Retinal pigment epithelial cell (primary cell): Measurements from ENCODE around the gene EFHD2.

Experiments used
- DNase-seq: peaks from one replicate; pipeline ENCODE4 v3.0.0-alpha.2; 2010; ENCODE audit warnings: low read depth
- H3K4me3 ChIP-seq: 2 replicates; pipeline ENCODE4 v1.5.1; 2011; ENCODE audit warnings: mild to moderate bottlenecking, low read length, control low read depth, moderate library complexity
- CTCF ChIP-seq: conservative IDR thresholded peaks from 2 replicates; pipeline ENCODE4 v1.5.1; 2011; ENCODE audit warnings: low read depth, low read length, control low read depth, inconsistent platforms

The EFHD2 gene, protein sequence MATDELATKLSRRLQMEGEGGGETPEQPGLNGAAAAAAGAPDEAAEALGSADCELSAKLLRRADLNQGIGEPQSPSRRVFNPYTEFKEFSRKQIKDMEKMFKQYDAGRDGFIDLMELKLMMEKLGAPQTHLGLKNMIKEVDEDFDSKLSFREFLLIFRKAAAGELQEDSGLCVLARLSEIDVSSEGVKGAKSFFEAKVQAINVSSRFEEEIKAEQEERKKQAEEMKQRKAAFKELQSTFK

DNA sequence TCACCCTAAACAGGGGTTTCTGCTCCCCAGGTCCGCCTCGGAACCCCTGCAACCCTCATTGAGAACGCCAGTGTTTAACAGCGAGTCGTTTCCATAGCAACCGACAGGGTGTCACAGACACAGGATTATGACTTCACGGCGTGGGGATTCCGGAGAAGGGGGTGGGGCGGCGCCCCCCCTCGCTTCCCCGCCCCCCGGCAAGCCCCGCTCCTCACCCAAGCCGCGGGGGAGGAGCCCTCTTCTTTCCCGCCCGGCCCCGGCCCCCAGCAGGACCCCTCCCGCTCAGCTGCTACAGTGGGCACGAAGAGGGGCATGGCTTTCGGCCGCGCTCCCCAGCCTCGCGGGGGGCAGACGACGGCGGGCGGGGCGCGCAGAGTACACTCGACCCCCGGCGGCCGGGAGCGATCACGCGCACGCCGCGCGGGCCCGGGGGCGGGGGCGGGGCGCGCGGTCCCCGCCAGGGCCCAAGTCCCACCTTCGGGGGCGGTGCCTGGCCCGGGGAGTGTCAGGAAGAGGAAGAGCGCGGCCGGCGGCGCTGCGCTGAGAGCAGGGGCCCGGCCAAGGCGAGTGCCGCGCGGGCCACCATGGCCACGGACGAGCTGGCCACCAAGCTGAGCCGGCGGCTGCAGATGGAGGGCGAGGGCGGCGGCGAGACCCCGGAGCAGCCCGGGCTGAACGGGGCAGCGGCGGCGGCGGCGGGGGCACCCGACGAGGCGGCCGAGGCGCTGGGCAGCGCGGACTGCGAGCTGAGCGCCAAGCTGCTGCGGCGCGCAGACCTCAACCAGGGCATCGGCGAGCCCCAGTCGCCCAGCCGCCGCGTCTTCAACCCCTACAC lies at the start of gene EFHD2:
Gene EFHD2, plus strand, starts transcription at position 501 of the 835 bp plus-strand sequence. Its CDS starts 84 bp downstream, at position 585.
- no peak for TF ChIP-seq CTCF
- H3K4me3 ChIP-seq = peak within 1 kb of the TSS; percentile 79

DNA sequence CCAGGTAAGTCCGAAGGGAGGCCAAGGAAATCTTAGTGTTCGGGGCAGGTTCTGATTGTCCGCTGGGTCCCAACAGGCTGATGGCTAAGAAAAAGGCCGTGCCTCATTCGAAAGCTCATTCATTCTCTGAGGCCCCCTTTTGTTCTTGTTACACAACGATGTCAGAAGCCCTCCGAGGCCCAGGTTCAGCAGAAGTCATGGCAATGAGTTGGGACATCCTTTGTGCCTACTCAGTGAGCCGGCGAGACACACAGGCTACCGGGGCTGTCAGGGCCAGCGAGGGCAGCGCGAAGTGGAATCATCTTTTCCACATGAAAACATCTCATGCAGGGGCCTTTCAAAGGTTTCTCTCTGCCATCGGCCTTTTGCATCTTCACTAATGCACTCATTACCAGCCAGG lies 49.0 kb upstream of the EFHD2 start:
- TF ChIP-seq CTCF = no peak
- H3K4me3 ChIP-seq = no peak overlapping the region
- DNase-seq = no peak

More for the DNA sequence above, at the start of gene EFHD2:
- peak; percentile 70 for DNase-seq

DNA sequence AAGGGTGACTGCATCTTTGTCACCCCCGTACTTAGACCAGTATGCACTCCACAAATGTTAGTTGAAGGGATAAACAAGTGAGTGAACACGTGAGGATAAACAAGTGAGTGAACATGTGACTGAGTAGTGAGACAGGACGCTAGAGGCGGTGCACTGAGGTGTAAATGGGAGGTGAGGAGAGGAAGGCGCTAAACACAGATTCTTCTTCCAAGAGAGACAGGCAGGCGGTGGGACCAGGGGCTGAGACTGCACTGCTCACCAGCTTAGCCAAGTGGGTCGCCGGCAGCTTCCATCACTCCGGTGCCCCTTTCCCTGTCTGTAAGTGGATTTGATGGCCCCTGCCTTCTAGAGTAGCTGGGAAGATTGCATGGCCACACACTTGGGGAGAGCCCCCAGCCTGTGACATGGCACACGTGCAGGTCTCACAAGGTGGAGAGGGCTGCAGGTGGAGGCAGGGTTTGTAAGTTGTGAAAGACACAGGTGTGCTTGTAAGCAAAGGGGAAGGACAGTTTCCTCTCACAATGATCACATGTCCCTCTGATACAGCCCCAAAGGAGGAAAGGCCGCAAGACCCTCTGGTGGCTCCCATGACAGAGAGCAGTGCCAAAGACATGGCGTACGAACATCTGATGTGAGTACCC lies 47.5 kb upstream of the EFHD2 start:
- no peak overlapping the region for H3K4me3 ChIP-seq
- TF ChIP-seq CTCF = no peak
- no peak for DNase-seq

DNA sequence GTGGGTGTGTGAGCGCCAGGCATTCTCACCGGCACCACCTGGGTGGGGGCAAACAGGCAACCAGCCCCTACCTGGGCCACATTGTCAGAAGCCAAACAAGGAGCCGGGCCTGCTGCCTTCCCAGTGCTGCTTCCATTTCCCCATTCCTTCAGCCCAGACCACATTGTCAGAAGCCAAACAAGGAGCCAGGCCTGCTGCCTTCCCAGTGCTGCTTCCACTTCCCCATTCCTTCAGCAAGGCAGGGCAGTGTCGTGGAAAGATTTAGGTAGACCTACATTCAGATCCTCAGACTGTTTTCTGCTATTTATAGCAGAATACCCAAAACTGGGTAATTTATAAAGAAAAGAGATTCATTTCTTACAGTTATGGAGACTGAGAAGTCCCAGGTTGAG lies 47.0 kb upstream of the EFHD2 start:
- no peak for DNase-seq
- TF ChIP-seq CTCF = no peak
- H3K4me3 ChIP-seq = no peak overlapping the region

DNA sequence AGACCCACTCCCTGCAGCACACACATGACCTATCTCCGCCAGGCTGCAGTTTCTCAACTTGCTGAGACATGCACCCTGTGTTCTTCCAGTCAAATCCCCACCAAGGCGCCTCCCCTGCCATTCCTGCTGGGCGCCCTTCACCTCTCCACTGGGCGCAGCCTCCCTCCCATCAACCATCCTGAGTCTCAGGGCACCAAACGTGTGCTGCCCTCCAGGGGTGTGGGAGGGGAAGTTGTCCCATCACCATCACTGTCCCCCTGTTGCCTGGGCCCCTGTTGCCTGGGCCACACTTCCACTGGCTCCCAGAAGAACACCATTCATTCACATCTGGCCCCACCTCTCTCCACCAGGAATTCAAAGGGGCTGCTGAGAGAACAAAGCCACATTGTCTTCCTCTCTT lies 44.9 kb upstream of the EFHD2 start:
- no peak overlapping the region for H3K4me3 ChIP-seq
- no peak for TF ChIP-seq CTCF
- no peak for DNase-seq

GRCh38 chr1:15368888-15369287 lies 40.8 kb upstream of the EFHD2 start:
- no peak for TF ChIP-seq CTCF
- DNase-seq = no peak
- no peak overlapping the region for H3K4me3 ChIP-seq

GRCh38 chr1:15370268-15370667 lies 39.4 kb upstream of the EFHD2 start:
- DNase-seq = no peak
- H3K4me3 ChIP-seq = no peak overlapping the region
- no peak for TF ChIP-seq CTCF
